ENCODE results near the gene GNAI3.

GRCh38 chr1:109598156-109598555, 49.7 kb downstream of the GNAI3 start:
- TF ChIP-seq CTCF (IDR thresholded peaks at IDR 0.05; ENCODE audit: borderline replicate concordance, extremely low read depth, low read length, poor library complexity, severe bottlenecking) (no peak), EZH2 (IDR thresholded peaks at IDR 0.05; ENCODE audit: borderline replicate concordance, low read depth, low read length, severe bottlenecking) (no peak)

Data from DND-41 (cell line).